ENCODE results near the gene CCDC172.

- TF ChIP-seq EZH2phosphoT487 (IDR thresholded peaks at IDR 0.05; ENCODE audit: insufficient read depth, low read depth), result no peak
- no peak for TF ChIP-seq EZH2 (IDR thresholded peaks at IDR 0.05; ENCODE audit: insufficient read depth, poor library complexity, severe bottlenecking)
Observed at GRCh38 chr10:116331815-116332214, 7.6 kb downstream of the CCDC172 start.
